LNCAP (cell line): ENCODE measurements around the gene MARK1.

Source experiments
- CTCF ChIP-seq: fragments of 450-650 bp; IDR thresholded peaks from 2 replicates; pipeline ENCODE4 v1.5.1; 2017; ENCODE audit warnings: mild to moderate bottlenecking

The MARK1 gene

DNA sequence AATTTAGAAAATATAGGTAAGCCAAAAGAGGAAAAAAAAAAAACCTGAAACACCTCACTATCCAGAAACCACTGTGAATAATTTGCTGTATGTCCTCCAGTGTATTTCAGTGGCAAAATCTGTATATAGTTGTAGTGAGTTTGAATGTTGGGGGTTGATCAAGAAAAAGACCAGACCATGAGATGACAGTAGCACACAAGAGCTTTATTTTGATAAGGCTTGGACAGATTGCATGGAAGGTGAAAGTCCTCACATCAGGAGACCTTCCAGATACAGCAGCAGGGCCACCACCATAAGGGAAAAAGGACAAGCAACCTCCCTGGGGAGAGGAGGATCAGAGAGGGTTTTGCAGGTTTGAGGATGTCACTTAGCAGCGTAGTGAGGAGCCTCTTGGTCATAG, 146.0 kb downstream of the MARK1 start:
- TF ChIP-seq CTCF: no peak

- no peak for TF ChIP-seq CTCF
Measured at GRCh38 chr1:220677251-220677650, 149.3 kb downstream of the MARK1 start.

- peak; percentile 90 for TF ChIP-seq CTCF
Measured at GRCh38 chr1:220680085-220680687, 152.2 kb downstream of the MARK1 start.

- TF ChIP-seq CTCF: no peak
Measured at GRCh38 chr1:220681220-220681880, 153.4 kb downstream of the MARK1 start.

DNA sequence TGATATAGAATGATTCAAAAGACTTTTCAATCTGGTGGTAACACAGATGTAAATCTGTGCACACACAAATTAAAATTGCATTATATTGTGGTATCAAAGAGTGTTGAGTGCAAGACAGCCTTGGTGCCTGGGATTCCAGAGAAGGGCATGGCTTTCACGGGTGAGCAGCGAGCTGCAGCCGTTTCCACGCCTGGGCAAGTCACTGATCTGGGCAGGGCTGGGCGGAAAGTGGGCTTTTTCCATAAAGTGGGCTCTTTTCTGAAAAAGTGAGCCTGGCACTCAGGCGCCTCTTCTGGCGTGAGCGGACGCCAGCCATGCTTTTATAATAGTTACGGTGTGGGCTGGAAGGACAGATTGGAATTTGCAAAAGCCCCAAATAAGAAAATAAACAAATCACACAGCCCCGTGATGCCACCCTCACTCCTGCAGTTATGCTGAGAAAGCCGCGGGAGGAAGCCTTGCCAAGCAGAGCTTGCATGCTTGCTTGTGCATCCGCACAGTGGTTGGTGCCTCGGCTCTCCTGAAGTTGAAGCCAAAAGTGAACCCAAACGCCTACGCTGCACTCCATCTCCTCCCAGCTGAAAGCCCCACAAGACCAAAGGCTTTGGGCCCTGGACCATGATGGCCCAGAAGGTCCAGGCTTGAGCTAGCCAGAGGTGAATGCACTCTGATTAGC, 155.1 kb downstream of the MARK1 start:
- TF ChIP-seq CTCF: no peak

DNA sequence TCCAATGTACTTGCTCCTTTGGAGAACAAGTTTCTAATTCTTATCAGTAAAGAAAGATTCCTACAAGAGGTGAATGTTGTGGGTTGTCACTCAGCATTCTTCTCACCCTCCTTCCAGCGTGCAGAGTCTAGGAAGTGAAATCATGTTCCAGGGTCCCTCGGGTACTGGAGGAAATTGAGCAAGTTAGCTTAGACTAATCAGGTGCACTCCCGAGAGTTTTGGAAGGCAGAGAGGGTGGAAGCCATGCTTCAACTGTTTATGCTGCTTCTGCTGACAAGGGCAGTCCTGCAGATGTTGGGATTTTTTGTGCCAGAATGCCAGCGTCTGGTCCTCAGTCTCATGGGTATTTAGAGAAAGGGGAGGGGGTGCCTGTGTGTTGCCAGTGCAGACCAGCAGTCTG, 157.0 kb downstream of the MARK1 start:
- TF ChIP-seq CTCF: no peak

- no peak for TF ChIP-seq CTCF
Measured at GRCh38 chr1:220685879-220686278, 157.9 kb downstream of the MARK1 start.
